Nucleus accumbens (tissue), 56 donors: ENCODE data around the gene KASH5.
"Not testable (repeated sequence)": the region's sequence is repeated elsewhere in the genome, so short reads cannot be mapped to it uniquely, and the experiment has no call there.

Experiments
- DNase-seq, 56 donors: peaks; one replicate each; lab custom pipeline; 2025; lab: John Stamatoyannopoulos, UW

The KASH5 gene

DNA sequence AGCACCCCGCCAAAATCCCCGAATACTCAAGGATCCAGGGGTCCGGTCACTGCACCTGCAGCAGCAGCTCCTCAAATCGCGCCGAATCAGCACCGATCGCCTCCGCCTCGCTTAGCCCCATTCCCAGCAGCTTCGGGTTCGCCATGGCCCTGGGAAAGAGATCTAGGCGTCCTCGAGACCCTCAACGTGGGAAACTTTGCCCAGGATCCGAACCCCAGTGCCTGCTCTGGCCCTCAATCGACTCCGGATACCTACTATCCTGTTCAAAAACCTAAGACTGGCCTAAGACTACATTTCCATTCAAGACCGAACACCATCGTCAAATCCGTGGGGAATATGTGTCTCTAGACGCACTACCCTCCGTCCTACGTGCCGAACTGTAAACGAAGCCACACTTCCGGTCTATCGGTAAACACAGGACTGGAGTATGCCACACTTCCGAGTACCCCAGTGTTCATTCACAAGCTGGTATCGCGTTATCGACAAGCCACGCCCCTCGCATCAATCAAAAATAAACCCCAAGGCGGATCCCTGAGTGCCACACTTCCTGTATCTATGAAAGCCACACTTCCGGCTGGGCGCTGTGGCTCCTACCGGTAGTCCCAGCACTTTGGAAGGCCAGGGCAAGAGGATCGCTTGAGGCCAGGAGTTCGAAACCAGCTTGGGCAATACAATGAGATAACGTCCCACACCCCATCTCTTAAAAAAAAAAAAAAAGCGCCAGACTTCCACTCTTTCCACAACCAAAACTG lies 63.6 kb downstream of the KASH5 start, which contains the start of gene PIH1D1:
Gene PIH1D1 (minus strand): TSS at position 385 of the 752 bp plus-strand sequence. CDS start 240 bp downstream, at position 145.
- peak; percentile 60 to 99 (median 94) for DNase-seq

DNA sequence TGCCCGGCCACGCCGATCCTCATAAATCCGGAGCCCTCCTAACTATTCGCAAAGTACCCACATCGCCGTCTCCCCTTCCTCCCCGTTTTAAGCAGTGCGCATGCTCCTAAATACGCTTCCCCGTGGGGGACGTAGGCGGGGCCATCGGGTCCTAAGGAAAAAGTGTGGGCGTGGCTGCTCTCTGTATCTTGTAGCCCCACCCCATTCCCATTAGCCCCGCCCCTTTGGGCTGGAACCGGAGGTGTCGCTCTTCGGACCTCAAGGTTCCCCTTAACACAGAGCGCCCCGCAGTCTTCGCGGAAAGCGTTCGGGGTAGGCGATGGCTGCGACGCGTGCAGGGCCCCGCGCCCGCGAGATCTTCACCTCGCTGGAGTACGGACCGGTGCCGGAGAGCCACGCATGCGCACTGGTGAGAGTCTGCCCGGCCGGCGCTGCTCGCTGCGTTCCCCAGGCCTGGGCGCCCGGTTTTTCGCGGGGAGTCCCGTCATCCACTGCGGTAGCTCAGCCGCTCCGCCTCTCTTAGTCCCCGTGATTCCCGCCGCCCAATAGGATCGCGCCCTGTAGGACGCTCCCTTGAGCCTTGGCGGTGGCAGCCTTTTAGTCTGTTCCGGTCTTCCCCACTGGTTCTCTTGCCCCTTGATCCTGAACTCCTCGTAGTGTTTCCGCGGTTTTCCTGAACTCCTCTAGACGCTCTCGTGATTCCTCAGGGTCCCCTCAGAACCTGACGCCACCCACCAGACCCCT lies 65.1 kb downstream of the KASH5 start, which contains the start of gene ALDH16A1:
Gene ALDH16A1 (plus strand): TSS at position 213 of the 744 bp plus-strand sequence. CDS start 107 bp downstream, at position 320.
- DNase-seq, result peak; percentile 84 to 100 (median 98)

DNA sequence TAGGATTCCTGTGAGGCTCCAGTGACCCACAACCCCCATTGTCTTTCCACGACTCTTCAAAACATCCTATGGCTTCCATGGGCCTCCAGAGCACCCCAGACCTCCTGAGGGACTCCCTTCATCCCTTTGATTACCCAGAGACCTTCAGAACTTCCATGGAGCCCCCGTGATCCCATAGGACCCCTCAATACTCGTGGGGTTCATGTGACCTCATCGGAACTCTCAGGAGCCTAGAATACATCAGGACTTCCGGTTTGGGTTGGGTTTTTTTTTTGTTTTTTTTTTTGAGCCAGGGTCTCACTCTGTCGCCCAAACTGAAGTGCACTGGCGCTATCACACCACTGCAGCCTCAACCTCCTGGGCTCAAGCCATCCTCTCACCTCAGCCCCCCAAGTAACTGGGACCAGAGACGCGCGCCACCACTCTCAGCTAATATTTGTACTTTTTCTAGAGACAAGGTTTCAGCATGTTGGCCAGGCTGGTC lies 65.8 kb downstream of the KASH5 start:
- no peak for DNase-seq

DNA sequence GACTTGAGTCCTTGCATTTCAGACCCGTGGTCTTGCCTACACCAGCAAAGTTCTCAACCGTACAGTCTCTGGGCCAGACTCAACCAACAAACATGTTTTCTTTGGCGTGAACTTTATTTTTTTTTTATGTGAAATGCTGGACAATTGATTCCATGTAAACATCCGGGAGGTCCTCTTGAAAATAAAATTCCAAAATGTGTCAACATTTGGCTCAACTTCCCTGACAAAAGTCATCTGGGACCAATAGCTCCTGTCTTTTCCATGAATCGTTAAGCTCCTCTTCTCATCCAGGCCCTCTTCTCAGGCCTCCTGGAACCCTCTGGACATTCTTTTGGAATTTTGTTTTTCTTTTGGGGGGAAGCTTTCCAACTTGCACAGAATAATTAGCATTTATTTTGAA lies 67.7 kb downstream of the KASH5 start:
- no peak for DNase-seq

DNA sequence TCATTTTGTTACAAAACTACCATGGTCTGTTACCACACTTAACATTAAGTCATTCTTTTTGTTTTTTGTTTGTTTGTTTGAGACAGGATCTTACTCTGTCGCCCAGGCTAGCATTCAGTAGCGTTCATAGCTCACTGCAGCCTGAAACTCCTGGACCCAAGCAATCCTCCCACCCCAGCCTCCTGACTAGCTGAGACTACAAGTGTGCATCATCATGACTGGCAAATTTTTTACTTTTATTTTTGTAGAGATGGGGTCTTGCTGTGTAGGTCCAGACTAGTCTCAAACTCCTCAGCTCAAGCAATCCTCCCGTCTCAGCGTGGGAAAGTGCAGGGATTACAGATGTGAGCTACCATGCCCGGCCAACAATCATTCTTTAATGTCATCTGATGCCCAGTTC lies 68.3 kb downstream of the KASH5 start:
- DNase-seq, result no peak

DNA sequence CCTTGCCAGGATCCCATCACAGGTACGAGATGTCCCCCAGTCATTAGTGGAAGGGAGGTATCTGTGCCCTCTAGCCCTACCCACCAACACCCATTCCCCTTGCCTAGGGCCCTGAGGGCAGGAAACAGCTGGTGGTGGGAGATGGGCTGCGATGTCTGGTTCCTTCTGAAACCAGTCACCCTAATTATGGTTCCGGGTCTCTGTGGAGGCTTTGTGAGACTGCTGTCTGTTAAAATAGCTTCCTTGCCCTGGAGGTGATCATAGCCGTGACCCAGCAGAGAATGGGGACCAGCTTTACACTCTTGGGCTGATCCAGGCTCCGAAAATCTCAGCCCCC lies 70.5 kb downstream of the KASH5 start:
- DNase-seq, result no peak

DNA sequence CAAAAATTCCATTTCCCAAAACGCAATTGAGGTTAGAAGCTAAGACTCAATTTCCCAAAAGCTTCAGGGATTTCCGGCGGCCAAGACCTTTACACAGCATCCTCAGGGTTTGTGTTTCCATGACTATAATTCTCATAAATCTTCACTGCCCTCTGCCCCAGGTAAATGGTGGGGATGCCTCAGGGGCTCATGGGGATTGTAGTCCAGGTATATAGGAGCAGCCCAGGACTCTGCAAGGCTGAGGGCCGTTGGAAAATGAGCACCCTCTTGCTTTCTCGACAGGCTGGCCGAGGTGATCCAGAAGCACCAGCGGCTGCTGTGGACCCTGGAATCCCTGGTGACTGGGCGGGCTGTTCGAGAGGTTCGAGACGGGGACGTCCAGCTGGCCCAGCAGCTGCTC lies 71.3 kb downstream of the KASH5 start:
- DNase-seq, result no peak

DNA sequence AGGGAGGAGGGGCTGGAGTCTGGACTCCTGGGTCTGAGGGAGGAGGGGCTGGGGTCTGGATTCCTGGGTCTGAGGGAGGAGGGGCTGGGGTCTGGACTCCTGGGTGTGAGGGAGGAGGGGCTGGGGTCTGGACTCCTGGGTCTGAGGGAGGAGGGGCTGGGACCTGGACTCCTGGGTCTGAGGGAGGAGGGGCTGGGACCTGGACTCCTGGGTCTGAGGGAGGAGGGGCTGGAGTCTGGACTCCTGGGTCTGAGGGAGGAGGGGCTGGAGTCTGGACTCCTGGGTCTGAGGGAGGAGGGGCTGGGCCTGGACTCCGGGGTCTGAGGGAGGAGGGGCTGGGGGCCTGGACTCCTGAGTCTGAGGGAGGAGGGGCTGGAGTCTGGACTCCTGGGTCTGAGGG lies 73.1 kb downstream of the KASH5 start:
- DNase-seq, result not testable (repeated sequence)

DNA sequence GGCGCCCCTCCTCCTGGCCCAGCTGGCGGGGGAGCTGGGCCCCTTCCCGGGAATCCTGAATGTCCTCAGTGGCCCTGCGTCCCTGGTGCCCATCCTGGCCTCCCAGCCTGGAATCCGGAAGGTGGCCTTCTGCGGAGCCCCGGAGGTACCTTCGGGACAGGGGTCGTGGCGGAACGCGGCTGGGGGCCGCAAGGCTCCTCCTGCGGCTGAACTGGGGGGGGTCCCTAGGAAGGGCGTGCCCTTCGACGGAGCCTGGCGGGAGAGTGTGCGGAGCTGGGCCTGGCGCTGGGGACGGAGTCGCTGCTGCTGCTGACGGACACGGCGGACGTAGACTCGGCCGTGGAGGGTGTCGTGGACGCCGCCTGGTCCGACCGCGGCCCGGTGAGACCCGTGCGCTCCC lies 73.6 kb downstream of the KASH5 start:
- DNase-seq, result no peak

DNA sequence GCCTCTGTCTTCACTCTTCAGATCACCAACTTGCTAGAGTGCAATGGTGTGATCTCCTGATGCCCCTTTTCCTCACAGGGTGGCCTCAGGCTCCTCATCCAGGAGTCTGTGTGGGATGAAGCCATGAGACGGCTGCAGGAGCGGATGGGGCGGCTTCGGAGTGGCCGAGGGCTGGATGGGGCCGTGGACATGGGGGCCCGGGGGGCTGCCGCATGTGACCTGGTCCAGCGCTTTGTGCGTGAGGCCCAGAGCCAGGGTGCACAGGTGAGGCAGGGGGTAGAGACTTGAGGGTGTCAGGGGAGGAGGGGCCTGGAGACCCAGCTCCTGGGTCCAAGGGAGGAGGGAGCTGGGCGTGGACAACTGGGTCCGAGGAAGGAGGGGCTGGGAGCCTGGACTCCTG lies 74.4 kb downstream of the KASH5 start:
- no peak for DNase-seq

DNA sequence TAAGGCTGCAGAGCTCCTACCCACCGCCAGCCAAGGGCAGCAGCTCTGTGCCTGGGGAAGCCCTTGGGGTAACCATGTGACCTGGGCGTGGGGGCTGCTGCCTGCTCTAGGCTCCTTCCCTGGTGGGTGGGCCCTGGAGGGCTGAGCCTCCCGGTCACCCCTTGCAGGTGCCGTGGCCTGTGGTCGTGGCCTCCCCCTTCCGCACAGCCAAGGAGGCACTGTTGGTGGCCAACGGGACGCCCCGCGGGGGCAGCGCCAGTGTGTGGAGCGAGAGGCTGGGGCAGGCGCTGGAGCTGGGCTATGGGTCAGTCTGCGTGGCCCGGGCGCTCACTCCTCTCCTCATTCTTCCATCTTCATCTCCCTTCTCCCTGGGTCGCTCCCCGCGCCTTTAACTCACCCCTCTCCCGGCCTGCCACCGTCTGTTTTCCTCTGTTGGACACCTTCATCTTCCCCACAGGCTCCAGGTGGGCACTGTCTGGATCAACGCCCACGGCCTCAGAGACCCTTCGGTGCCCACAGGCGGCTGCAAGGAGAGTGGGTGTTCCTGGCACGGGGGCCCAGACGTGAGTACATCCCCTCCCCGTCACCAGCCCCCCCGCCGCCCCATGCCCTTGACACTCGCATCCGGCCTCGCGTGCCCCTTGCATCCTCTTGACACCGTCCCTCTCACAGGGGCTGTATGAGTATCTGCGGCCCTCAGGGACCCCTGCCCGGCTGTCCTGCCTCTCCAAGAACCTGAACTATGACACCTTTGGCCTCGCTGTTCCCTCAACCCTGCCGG lies 76.1 kb downstream of the KASH5 start:
- DNase-seq, result no peak

DNA sequence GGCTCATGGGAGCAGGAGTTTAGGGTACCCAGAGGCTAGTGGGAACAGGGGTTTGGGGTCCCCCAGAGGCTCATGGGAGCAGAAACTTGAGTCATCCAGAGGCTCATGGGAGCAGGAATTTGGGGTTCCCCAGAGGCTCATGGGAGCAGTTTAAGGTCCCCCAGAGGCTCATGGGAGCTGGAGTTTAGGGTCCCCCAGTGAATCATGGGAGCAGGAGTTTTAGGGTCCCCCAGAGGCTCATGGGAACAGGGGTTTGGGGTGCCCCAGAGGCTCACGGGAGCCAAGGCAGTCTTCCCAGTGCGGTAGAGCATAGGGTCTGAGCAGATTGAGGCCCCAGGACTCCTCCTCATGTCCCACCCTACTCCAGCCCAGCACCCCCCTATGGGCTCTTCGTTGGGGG lies 77.3 kb downstream of the KASH5 start:
- DNase-seq, result no peak
